ENCODE measurements around the gene TCP11.

DNA sequence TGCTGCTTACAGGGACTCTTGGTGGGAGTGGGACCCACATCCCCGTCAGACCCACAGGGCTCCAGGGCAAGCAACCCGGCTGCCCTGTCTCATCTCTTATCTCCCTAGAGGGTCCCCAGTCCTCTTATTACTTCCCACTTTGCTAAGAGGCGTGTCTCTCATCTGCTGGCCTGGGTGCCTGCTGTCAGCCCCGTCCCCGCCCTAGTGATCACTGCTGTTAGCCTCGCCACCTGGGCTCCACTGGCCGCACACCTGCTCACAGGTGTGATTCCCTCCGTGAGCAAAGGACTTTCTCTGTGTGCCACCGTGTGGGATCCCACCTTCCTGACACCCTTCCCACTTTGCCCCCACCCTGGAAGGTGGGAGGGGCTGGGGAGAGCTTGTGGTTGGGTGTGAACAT is 57.6 kb downstream of the TCP11 start:
- TF ChIP-seq CTCF (conservative IDR thresholded peaks at IDR 0.05; ENCODE audit: low read length): no peak
- TF ChIP-seq EZH2phosphoT487 (IDR thresholded peaks at IDR 0.05; ENCODE audit: borderline replicate concordance): no peak
